Natural killer cell (primary cell): ENCODE results near the gene PPP1R3A. TPM values are rescaled to one million over a fixed set of nuclear protein-coding genes. Genes with fewer than 3 reads are reported as not detected.
"Not testable (repeated sequence)": the region's sequence is repeated elsewhere in the genome, so short reads cannot be mapped to it uniquely, and the experiment has no call there.

Source experiments
- ATAC-seq, 3 donors: fragments of 150-1000 bp in 2 of 3; fragments of 200-7000 bp in 1 of 3; cut with Tn5 transposase; 1 replicate in 1 of 3; 2 replicates in 2 of 3; pipeline ENCODE4 v1.10.0; 2021; ENCODE audit warnings: mild to moderate bottlenecking in 2 of 3, moderate library complexity in 2 of 3
- DNase-seq, 2 donors: peaks; one replicate each; pipeline versions ENCODE4 v3.0.0 to v3.0.0-alpha.2; 2013 to 2021; ENCODE audit warnings: mixed read lengths in 1 of 2
- H3K27ac ChIP-seq: one replicate; pipeline ENCODE4 v1.5.1; 2013; ENCODE audit warnings: mild to moderate bottlenecking, low read length
- H3K27me3 ChIP-seq: one replicate; pipeline ENCODE4 v1.6.1; 2013; ENCODE audit warnings: low read length; ENCODE audit not compliant: control insufficient read depth, insufficient read depth
- H3K36me3 ChIP-seq: one replicate; pipeline ENCODE4 v1.6.1; 2013; ENCODE audit warnings: low read length; ENCODE audit not compliant: control insufficient read depth, insufficient read depth
- H3K4me1 ChIP-seq: one replicate; pipeline ENCODE4 v1.6.1; 2013; ENCODE audit warnings: low read length; ENCODE audit not compliant: control insufficient read depth, insufficient read depth
- H3K4me3 ChIP-seq: one replicate; pipeline ENCODE4 v1.5.1; 2013; ENCODE audit warnings: low read length
- H3K9me3 ChIP-seq: one replicate; pipeline ENCODE4 v1.6.1; 2013; ENCODE audit warnings: low read length; ENCODE audit not compliant: control insufficient read depth, insufficient read depth
- H3K27ac Mint-ChIP-seq, 2 donors: one replicate each; pipeline ENCODE4 v1.8.0; 2022; ENCODE audit warnings: mild to moderate bottlenecking in 2 of 2, mixed read lengths in 2 of 2, moderate library complexity in 1 of 2
- H3K27me3 Mint-ChIP-seq, 2 donors: one replicate each; pipeline ENCODE4 v1.8.0; 2022; ENCODE audit warnings: low read depth in 2 of 2, mixed read lengths in 2 of 2
- H3K36me3 Mint-ChIP-seq: one replicate; pipeline ENCODE4 v1.8.0; 2022; ENCODE audit warnings: mixed read lengths
- H3K4me1 Mint-ChIP-seq, 2 donors: one replicate each; pipeline ENCODE4 v1.8.0; 2022; ENCODE audit warnings: mixed read lengths in 2 of 2
- H3K4me3 Mint-ChIP-seq: one replicate; pipeline ENCODE4 v1.8.0; 2022; ENCODE audit warnings: mild to moderate bottlenecking, moderate library complexity, mixed read lengths
- H3K9me3 Mint-ChIP-seq, 2 donors: one replicate each; pipeline ENCODE4 v1.8.0; 2022; ENCODE audit warnings: mixed read lengths in 2 of 2
- CTCF ChIP-seq: fragments of 200-600 bp; IDR thresholded peaks from one replicate; pipeline ENCODE4 v1.8.0; 2022; ENCODE audit warnings: antibody characterized with exemption
- WGBS: methylation state at CpG from one replicate; pipeline ENCODE4 v1.1.7; 2013; ENCODE audit warnings: missing lambda C conversion rate; ENCODE audit not compliant: insufficient coverage; 5-methylcytosine and 5-hydroxymethylcytosine counted together
- intact Hi-C: fragments of 100-400 bp; cut with micrococcal nuclease; formaldehyde crosslinking; loops from one replicate; pipeline ENCODE4 v1.14.2; 2022
- total RNA-seq, 4 donors: library from RNA; stranded (reverse); fragments of 120-200 nt in 1 of 4; gene quantifications; one replicate each; pipeline versions ENCODE4 v1.2.3 to v1.2.4, GENCODE V29; 2013 to 2022

PPP1R3A gene
- total RNA-seq, 3 donors from 2014 or later (not counting 1 experiment from before 2014, with no cell fraction given), result not detected

- no peak for ATAC-seq
- H3K36me3 ChIP-seq, result no peaks in the 10 kb centered on the region
- no peaks in the 10 kb centered on the region for H3K4me1 ChIP-seq
- Mint-ChIP-seq H3K9me3 (peaks cover 15 to 19% of the 10 kb centered on the region in 2 donors), H3K27ac (no peak overlapping the region), H3K4me3 (no peak overlapping the region), H3K36me3 (no peaks in the 10 kb centered on the region), H3K4me1 (no peaks in the 10 kb centered on the region), H3K27me3 (no peaks in the 10 kb centered on the region)
- WGBS, result 74% methylated on average over 3 of the region's 3 CpGs
- no peak for DNase-seq
- H3K27me3 ChIP-seq, result no peaks in the 10 kb centered on the region
- H3K27ac ChIP-seq, result no peak overlapping the region
- TF ChIP-seq CTCF, result no peak
- H3K4me3 ChIP-seq, result no peak overlapping the region
- peaks cover 10% of the 10 kb centered on the region for H3K9me3 ChIP-seq
- intact Hi-C loops, result no loop called here
Observed at GRCh38 chr7:113936535-113936934, 17.7 kb upstream of the PPP1R3A start.

GRCh38 chr7:113929389-113929788 lies 10.6 kb upstream of the PPP1R3A start:
- H3K4me3 ChIP-seq, H3K27ac ChIP-seq, ATAC-seq, H3K9me3 ChIP-seq, H3K36me3 Mint-ChIP-seq, DNase-seq, H3K27me3 ChIP-seq, H3K4me3 Mint-ChIP-seq, H3K27me3 Mint-ChIP-seq, H3K36me3 ChIP-seq, H3K4me1 ChIP-seq, H3K4me1 Mint-ChIP-seq, H3K27ac Mint-ChIP-seq, intact Hi-C loops: not testable (repeated sequence)
- H3K9me3 Mint-ChIP-seq, result peaks cover 15 to 23% of the 10 kb centered on the region in 2 donors
- 78% methylated on average over 3 of the region's 3 CpGs for WGBS

GRCh38 chr7:113928112-113928511 lies 9.3 kb upstream of the PPP1R3A start:
- intact Hi-C loops, result no loop called here
- Mint-ChIP-seq H3K9me3 (peaks cover 10 to 16% of the 10 kb centered on the region in 2 donors), H3K27ac (no peak overlapping the region), H3K36me3 (peaks cover 9% of the 10 kb centered on the region), H3K27me3 (no peaks in the 10 kb centered on the region), H3K4me1 (no peaks in the 10 kb centered on the region), H3K4me3 (no peak overlapping the region)
- TF ChIP-seq CTCF, result no peak
- no peaks in the 10 kb centered on the region for H3K36me3 ChIP-seq
- ATAC-seq (no peak), DNase-seq (no peak)
- H3K27me3 ChIP-seq, result no peaks in the 10 kb centered on the region
- 94% methylated on average over 1 of the region's 1 CpG for WGBS
- no peak overlapping the region for H3K4me3 ChIP-seq
- peaks cover 4% of the 10 kb centered on the region for H3K9me3 ChIP-seq
- H3K4me1 ChIP-seq, result no peaks in the 10 kb centered on the region
- H3K27ac ChIP-seq, result no peak overlapping the region

GRCh38 chr7:113922049-113922448 lies 3.2 kb upstream of the PPP1R3A start:
- no peak overlapping the region for H3K4me3 ChIP-seq
- H3K27ac Mint-ChIP-seq, result no peak overlapping the region
- H3K9me3 ChIP-seq, result no peaks in the 10 kb centered on the region
- no peaks in the 10 kb centered on the region for H3K27me3 ChIP-seq
- WGBS, result 72% methylated on average over 3 of the region's 4 CpGs
- DNase-seq (no peak), ATAC-seq (no peak)
- H3K36me3 Mint-ChIP-seq, result no peaks in the 10 kb centered on the region
- H3K4me3 Mint-ChIP-seq, result no peak overlapping the region
- H3K4me1 ChIP-seq, result no peaks in the 10 kb centered on the region
- no peak for TF ChIP-seq CTCF
- H3K9me3 Mint-ChIP-seq, result peaks cover 9 to 14% of the 10 kb centered on the region in 2 donors
- no peak overlapping the region for H3K27ac ChIP-seq
- H3K4me1 Mint-ChIP-seq, result no peaks in the 10 kb centered on the region
- no peaks in the 10 kb centered on the region for H3K36me3 ChIP-seq
- no peaks in the 10 kb centered on the region for H3K27me3 Mint-ChIP-seq
- intact Hi-C loops, result no loop called here
